WERI-Rb-1 (cell line): Measurements from ENCODE around the gene TMEM138.
A peak's percentile ranks its signal among the peaks of the same experiment; 100 is the strongest.

ENCODE experiments used
- DNase-seq: peaks from one replicate; pipeline ENCODE4 v3.0.0-alpha.2; 2020
- H3K27ac ChIP-seq: fragments of 250-450 bp; sonication (Bioruptor Pico); 2 replicates; pipeline ENCODE4 v1.5.1; 2020; ENCODE audit warnings: mild to moderate bottlenecking, moderate library complexity
- H3K27me3 ChIP-seq: fragments of 250-450 bp; sonication (Bioruptor Pico); 2 replicates; pipeline ENCODE4 v1.5.1; 2021; ENCODE audit warnings: mild to moderate bottlenecking, low read depth, moderate library complexity; ENCODE audit not compliant: insufficient read depth, severe bottlenecking
- H3K36me3 ChIP-seq: fragments of 250-450 bp; sonication (Bioruptor Pico); 2 replicates; pipeline ENCODE4 v1.5.1; 2020; ENCODE audit warnings: mild to moderate bottlenecking, moderate library complexity
- H3K4me3 ChIP-seq: 2 replicates; pipeline ENCODE4 v1.5.1; 2011; ENCODE audit warnings: low read depth, mild to moderate bottlenecking, control low read depth, low read length
- H3K9me3 ChIP-seq: fragments of 250-450 bp; sonication (Bioruptor Pico); 2 replicates; pipeline ENCODE4 v1.5.1; 2021; ENCODE audit warnings: mild to moderate bottlenecking, moderate library complexity; ENCODE audit not compliant: severe bottlenecking
- TF ChIP-seq, protein P1 (sequence below): IDR thresholded peaks from 2 replicates; pipeline ENCODE4 v1.5.1; 2011; ENCODE audit warnings: low read depth, mild to moderate bottlenecking, control low read depth, inconsistent platforms, low read length

Gene TMEM138

DNA sequence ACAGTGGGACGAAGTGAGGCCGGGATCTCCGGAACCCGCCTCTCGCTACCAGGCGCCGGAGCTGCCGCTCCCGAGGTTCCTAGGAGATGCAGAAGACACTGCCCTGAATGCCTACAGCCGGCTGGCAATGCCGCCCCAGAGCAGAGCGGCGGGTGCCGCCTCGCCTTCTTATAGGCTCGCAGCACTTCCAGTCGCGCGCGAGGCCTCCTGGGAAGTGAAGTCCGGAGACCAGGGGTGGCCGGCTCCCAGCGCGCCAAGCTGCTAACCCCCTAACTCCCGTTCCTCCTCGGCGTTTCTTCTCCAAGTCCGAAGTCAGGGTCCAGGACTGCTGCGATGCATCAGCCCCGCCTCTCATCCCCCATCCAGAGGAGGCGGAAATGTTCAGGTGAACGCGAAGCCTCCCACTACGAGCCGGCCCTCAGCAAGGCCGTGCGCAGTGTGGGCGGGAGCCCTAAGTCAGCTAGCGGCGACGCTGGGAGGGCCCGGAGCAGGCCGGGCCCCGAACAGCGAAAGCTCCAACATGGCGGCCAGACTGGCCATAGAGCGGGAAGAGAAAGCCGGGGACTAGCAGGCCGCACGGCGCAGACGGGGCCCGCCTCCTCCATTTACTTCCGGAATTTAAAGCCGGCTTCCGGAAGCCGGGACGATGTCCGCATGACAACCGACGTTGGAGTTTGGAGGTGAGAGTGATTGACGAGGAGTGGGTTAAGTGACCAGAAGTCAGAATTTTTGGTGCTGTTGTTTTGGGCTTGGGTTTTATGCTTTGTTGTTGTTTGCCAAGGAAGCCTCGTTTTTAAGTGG, at the start of gene TMEM138, which contains the start of gene CYB561A3:
Gene TMEM138 (plus strand): TSS at position 634 of the 801 bp plus-strand sequence. CDS start 2,017 bp downstream, outside the sequence.
Gene CYB561A3 (minus strand): TSS at position 142 of the 801 bp plus-strand sequence. CDS start 5,169 bp downstream, outside the sequence.
- H3K9me3 ChIP-seq, result no peaks in the 10 kb centered on the region
- TF ChIP-seq, protein P1, sequence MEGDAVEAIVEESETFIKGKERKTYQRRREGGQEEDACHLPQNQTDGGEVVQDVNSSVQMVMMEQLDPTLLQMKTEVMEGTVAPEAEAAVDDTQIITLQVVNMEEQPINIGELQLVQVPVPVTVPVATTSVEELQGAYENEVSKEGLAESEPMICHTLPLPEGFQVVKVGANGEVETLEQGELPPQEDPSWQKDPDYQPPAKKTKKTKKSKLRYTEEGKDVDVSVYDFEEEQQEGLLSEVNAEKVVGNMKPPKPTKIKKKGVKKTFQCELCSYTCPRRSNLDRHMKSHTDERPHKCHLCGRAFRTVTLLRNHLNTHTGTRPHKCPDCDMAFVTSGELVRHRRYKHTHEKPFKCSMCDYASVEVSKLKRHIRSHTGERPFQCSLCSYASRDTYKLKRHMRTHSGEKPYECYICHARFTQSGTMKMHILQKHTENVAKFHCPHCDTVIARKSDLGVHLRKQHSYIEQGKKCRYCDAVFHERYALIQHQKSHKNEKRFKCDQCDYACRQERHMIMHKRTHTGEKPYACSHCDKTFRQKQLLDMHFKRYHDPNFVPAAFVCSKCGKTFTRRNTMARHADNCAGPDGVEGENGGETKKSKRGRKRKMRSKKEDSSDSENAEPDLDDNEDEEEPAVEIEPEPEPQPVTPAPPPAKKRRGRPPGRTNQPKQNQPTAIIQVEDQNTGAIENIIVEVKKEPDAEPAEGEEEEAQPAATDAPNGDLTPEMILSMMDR, result no peak
- DNase-seq, result peak; percentile 94
- peaks cover 40% of the 10 kb centered on the region for H3K36me3 ChIP-seq
- H3K4me3 ChIP-seq, result peak within 1 kb of the TSS; percentile 91
- peak within 1 kb of the TSS; percentile 100 for H3K27ac ChIP-seq
- H3K27me3 ChIP-seq, result no peaks in the 10 kb centered on the region

DNA sequence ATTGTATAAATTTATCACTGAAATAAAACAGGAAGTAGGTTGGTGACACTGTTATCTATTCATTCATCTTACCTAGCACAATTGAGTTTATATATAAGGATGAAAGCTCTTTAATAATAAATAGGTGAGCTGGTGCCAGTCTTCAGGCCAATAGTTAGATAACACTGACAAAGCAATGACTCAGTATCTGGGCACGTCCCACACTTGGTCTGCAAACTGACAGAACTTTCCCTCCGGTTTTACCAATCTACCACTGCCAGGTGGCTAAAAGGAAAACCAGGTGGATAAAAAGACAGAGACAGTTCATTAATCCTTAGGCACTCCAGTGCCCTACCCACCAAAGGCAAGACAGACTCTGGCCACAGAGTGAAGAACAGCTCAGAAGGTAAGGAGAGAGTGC, 46.9 kb upstream of the TMEM138 start:
- TF ChIP-seq, protein P1, result no peak
- no peaks in the 10 kb centered on the region for H3K9me3 ChIP-seq
- no peak overlapping the region for H3K27ac ChIP-seq
- no peaks in the 10 kb centered on the region for H3K27me3 ChIP-seq
- DNase-seq, result no peak
- H3K36me3 ChIP-seq, result peaks cover 86% of the 10 kb centered on the region
- H3K4me3 ChIP-seq, result no peak overlapping the region

DNA sequence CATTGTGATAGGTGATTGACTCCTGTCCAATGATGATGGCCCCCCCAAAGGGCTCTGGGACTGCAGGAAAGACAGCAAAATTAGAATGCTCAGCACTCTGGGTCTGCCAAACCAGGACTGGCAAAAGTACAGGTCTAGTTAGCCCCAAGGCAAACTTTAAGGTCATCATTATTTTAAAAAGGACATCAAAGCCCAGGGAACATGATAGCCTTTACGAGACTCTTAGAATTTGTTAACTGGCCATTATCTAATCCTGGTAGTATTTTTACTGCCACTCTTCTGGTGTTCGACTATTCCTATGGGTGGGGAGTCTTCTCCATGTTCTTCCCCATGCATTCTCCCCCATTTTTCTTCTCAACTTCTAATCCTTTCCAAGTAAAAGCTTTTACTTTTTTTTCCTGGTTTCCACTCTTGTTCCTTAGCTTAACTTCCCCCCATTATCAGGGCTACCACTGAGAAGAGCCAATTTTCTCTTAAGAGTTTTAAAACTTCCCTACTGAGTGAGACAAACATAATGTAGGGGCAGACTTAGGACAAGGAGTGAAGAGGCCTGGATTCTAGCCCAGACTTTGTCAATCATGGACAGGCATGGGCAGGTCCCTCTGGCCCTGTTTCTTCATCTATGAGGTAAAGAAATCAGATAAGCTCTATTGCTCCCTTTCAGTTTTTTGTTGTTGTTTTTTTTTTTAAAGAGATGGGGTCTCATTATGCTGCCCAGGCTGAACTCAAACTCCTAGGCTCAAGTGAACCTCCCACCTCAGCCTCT, 36.3 kb upstream of the TMEM138 start:
- Histone ChIP-seq H3K27ac (no peak overlapping the region), H3K36me3 (peaks cover 100% of the 10 kb centered on the region), H3K9me3 (no peaks in the 10 kb centered on the region), H3K4me3 (no peak overlapping the region), H3K27me3 (no peaks in the 10 kb centered on the region)
- TF ChIP-seq, protein P1, result no peak
- DNase-seq, result no peak

DNA sequence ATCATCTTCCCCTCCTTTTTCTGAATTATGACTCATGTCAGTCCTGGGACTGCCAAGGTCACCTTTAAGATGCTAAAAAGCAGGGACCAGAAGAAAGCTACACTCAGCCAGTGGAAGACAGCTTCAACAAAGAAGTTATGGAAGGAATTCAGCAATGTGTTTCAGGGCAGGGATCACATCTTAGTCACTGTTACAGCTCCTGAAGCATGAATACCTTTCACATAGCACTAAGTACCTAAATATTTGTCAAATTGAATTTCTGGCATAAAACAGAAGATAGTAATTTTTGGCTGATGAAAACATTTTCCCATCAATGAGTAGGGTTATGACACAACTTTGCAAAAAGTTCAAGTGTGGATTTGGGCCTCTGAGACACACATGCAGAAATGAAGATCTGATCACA, 34.5 kb upstream of the TMEM138 start:
- no peaks in the 10 kb centered on the region for H3K27me3 ChIP-seq
- H3K9me3 ChIP-seq, result no peaks in the 10 kb centered on the region
- peaks cover 91% of the 10 kb centered on the region for H3K36me3 ChIP-seq
- no peak overlapping the region for H3K27ac ChIP-seq
- no peak overlapping the region for H3K4me3 ChIP-seq
- DNase-seq, result no peak
- TF ChIP-seq, protein P1, result no peak

DNA sequence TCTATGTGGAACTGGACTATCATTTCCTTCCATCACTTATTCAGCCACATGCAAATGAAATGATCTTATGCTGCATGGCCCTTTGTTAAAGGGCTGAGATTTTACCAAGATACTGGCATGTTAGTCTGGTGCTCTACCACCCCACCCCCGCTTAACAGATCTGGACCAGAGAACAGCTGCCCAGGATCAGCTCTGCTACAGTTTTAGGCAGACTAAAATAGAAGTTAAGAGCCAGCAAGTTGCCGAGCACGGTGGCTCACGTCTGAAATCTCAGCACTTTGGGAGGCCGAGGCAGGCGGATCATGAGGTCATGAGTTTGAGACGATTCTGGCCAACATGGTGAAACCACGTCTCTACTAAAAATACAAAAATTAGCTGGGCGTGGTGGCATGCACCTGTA, 33.8 kb upstream of the TMEM138 start:
- no peak overlapping the region for H3K4me3 ChIP-seq
- H3K27me3 ChIP-seq, result no peaks in the 10 kb centered on the region
- peak overlapping the region; percentile 61 for H3K27ac ChIP-seq
- peaks cover 84% of the 10 kb centered on the region for H3K36me3 ChIP-seq
- DNase-seq, result peak; percentile 46
- TF ChIP-seq, protein P1, result no peak
- no peaks in the 10 kb centered on the region for H3K9me3 ChIP-seq
